HG03520 (cell line): ENCODE measurements around the gene PDK4.
"Not testable (repeated sequence)": the region's sequence is repeated elsewhere in the genome, so short reads cannot be mapped to it uniquely, and the experiment has no call there.

Experiments
- ATAC-seq: cut with Tn5 transposase; IDR thresholded peaks from one replicate; pipeline ENCODE4 v1.9.1; 2021; ENCODE audit warnings: mild to moderate bottlenecking, moderate library complexity; ENCODE audit not compliant: unreplicated experiment

The PDK4 gene

DNA sequence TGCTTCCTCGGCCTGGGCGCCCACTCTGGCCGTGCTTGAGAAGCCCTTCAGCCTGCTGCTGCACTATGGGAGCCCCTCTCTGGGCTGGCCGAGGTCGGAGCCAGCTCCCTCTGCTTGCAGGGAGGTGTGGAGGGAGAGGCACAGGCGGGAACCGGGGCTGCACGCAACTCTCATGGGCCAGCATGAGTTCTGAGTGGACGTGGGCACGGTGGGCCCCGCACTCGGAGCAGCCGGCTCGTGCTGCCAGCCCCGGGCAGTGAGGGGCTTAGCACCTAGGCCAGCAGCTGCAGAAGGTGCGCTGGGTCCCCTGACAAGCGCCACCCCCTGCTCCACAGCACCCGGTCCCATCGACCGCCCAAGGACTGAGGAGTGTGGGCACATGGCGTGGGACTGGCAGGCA, 9.0 kb upstream of the PDK4 start:
- no peak for ATAC-seq

DNA sequence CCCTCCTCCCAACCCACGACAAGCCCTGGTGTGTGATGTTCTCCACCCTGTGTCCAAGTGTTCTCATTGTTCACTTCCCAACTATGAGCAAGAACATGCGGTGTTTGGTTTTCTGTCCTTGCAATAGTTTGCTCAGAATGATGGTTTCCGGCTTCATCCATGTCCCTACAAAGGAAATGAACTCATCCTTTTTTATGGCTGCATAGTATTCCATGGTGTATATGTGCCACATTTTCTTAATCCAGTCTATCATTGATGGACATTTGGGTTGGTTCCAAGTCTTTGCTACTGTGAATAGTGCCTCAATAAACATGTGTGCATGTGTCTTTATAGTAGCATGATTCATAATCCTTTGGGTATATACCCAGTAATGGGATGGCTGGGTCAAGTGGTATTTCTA, 8.5 kb upstream of the PDK4 start:
- ATAC-seq: not testable (repeated sequence)

DNA sequence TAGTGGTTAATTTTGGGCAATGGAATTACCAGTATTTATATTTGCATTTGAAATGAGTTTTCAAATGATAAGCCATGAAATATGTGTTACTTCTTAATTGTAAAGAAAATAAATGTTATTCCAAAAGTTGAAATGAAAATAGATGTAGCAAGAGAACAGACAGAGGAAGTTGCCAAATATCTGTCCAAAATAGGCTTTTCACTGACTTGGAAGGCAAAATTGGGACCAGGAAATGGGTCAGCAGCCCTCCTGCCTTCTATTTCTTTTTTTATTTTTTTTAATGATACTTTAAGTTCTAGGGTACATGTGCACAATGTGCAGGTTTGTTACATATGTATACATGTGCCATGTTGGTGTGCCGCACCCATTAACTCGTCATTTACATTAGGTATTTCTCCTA, 8.1 kb upstream of the PDK4 start:
- ATAC-seq: not testable (repeated sequence)

DNA sequence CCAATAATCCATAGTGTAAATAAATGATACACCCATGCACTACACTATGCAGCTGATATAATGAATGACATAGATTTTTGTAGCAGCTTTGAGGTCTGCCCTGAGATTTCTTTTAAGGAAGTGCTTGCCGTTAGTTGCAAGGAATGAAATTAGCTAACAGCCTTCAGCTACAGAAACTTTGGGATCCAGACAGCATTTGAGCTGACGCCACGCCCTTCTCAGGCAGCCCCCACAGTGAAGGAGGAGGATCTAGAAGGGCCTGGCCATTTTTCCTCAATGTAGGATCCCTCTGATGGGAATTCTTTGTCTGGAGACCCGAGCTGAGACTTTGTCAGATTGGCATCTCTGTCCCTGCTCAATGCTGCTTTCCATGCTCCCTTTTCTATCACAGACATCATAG, 6.1 kb upstream of the PDK4 start:
- ATAC-seq: no peak

DNA sequence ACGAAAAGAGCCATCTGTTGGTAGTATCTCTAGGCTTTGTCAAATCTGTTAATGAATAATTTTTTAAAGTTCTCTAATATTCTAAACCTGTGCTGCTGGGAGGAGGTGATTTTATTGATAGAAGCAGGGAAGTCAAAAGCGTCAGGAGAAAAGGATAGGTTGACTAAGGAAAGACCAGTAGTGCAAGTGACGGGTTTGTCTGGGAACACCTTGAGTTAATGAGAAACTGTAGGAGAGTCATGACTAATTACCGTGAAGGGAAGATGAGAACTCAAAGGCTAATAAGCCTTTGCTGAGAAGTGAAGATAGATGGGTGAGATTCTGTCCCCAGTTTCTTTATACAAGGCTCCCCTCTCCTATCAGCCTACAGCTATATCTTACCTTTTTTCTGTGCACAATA, 5.0 kb upstream of the PDK4 start:
- no peak for ATAC-seq

DNA sequence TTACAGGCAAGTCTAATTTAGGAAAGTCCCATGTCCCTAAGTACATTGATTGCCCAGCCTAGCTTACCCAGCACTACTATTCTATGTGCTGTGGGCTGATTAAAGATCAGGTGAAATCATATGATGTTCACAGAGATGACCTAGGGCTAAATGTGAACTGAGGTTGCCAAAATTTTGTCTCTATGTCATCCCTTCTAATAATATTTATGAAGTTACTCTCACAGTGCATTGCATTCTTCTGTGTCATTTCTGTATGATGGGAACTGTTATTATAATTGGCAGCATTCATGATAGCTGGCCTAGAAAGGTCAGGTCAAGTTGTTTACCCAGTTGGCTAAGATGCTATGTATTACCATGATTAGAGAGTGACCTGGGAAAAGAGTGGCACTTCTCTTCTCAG, 2.8 kb upstream of the PDK4 start:
- ATAC-seq: no peak

DNA sequence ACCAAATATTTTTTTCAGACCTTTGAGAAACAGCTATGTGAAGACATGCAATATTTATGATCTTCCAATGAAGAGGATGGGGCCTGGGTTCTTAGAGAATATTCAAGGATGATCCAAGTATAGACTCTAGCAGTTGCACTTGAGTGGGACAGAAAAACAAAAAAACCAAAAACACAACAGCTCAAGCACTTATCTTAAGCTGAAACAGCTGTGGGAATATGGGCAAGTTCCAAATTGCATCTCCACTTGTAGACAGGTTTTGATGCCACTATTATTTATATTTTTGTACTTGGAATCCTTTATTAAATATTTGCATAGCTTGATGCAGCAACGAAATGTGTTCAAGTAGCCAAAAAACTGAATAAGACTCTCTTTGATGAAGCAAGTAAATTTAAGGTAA, 2.2 kb upstream of the PDK4 start:
- no peak for ATAC-seq

DNA sequence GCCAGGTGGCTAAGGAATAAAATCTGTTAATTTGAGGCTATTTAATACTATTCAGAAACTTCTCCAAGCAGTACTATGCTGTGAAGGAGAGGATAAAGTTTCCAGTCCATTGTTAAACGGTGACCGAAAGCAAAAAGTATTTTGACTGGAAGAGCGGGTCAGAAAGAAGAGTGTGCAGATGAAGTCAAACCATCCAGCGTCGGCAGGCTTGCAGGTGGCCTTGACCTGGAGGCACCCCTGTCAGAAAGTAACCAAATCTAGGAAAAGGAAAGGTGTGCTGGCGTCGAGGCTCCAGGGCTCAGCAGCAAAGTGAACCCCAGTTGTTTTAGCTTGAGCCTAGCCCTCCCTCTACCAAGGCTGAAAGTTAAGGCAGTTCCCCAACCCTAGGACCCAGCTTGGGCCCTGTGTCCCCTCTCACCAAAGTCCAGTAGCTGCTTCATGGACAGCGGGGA, 544 bp downstream of the PDK4 start:
- ATAC-seq: no peak

DNA sequence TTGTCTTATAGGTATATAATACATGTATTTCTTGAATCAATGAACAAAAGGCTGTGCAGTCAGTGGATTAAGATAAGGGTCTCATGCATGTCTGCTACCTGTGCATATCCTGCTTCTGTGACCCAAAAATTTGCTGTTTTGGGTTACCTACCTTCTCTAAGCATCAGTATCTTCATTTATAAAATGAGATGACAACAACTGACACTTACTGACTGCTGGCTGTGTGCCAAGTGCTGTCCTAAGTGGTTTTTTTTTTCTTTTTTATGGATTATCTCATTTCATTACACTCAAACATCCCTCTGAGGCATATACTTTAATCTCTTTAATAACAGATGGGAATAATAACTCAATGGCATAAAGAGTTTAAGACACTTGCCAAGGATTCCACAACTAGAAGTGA, 2.1 kb downstream of the PDK4 start:
- no peak for ATAC-seq

DNA sequence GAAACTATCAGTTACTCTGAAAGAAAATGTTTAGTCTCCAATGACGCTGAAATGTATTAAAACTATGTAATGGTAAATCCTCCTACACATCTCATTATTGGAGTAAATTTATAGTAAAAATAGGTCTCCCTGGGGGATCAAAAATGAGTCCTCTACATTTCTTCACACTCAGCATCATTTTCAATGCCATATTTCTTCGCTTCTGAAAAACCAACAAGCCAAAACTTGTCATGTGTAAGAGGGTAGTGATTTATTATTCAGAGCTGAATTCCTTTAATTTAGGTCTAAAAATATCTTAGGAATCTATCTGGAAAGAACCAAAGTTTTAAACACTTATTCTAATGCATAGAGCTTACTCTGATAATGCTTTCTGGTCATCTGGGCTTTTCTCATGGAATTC, 3.0 kb downstream of the PDK4 start:
- no peak for ATAC-seq

DNA sequence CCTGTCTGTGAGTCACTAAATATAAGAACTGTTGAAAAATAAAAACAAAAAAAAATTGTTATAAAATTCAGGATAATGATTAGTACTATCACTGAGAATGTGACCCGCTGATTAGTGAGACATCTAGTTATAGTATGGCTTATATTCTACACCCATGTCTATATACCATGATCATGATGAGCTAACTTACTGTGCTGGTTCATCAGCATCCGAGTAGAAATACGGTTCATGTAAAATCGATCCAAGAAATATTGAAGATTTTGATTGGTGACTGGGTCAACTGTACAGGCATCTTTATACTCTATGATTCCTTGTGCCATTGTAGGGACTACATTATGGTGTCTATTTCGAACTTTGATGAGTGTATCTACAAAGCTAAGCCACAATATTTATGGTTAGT, 3.7 kb downstream of the PDK4 start:
- no peak for ATAC-seq

DNA sequence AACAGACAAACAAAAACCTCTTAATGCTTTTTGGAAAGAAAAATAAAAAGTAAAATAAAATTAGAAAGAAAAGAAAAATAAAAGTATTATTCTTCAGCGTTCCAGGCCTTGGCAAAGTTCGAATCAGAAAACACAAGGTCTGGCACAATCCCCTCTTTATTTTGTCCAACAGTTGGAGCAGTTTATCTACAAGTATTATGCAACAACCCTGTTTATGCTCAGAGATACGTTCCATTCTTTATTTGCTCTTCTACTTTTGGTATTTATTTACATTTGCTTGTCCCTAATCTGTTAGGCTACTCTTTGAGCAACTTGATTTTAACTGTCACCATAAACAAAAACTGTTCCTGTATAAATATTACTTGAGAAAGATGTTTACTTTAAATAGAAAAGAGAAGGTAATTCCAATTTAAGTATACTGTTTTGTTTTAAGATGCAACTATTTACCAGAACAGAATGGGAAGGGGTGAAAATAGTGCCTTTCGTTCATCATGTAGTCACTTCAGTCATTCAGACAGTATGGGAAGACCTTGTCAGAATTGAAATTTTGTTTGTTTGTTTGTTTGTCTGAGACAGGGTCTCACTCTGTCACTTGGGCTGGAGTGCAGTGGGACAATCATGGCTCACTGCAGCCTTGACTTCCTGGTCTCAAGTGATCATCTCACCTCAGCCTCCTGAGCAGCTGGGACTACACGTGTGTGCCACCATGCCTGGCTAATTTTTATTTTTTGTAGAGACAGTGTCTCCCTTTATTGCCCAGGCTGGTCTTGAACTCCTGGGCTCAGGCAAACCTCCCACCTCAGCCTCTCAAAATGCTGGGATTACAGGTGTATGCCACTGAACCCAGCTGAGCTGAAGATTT, 5.7 kb downstream of the PDK4 start:
- ATAC-seq: no peak

DNA sequence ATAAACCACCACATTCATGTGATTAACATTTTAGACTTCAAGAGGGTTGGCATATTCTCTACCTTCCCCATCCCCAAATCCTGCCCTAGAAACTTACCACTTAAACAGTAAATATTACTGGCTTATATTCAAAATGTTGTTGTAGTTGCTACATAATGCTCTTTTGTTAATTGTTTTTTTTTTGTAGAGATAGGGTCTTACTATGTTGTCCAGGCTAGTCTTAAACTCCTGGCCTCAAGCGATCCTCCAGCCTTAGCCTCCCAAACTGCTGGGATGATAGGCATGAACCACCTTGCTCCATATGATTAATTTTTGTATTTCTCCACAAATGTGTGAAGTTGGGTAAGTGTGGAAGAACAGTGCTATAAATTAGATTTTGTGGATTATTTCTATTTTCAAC, 6.5 kb downstream of the PDK4 start:
- no peak for ATAC-seq

DNA sequence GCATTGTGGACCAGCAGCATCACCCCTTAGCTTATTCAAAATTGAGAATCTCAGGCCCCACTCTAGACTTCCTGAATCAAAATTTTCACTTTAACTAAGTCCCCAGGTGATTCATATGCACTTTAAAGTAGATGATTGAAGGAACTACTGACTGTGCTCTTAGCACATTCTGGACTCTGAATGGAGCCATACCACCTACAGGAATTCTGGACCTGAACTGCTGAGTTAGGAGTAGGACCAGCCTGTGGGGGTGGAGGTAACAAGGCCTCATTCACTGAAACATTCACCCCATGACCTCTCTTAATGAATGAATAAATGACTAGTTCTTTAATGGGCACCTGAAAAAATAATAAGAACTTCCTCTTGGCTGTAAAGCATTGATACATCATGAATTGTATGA, 7.3 kb downstream of the PDK4 start:
- no peak for ATAC-seq

DNA sequence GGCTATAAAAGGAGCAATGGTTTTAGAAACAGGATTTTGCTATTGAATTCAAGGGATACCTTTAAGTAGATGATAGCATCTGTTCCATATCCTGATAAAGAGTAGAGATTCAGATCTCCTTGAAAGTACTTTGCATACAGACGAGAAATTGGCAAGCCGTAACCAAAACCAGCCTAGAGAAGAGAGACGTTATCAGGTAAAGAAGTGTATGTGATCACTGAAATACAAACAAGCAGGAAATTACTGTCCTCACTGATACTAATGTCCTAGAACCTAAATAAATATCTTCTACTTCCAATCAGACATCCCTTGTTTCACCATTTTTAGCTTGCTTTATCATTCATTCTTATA, 9.4 kb downstream of the PDK4 start:
- no peak for ATAC-seq

DNA sequence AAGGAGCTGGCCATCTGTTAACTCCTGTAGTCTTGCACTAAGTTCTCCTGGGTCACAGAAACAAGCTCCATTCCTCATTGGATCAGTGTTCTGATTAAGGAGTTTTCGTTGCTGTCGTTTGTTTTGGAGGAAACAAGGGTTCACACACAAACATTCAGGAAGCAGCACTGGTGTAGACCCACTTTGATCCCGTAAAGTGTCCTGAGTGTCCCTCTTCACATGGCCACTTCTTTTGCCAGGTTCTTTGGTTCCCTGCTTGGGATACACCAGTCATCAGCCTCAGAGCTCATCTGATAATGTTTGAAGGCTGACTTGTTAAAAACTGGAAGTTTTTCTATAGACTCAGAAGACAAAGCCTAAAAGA, 10.9 kb downstream of the PDK4 start:
- ATAC-seq: no peak

DNA sequence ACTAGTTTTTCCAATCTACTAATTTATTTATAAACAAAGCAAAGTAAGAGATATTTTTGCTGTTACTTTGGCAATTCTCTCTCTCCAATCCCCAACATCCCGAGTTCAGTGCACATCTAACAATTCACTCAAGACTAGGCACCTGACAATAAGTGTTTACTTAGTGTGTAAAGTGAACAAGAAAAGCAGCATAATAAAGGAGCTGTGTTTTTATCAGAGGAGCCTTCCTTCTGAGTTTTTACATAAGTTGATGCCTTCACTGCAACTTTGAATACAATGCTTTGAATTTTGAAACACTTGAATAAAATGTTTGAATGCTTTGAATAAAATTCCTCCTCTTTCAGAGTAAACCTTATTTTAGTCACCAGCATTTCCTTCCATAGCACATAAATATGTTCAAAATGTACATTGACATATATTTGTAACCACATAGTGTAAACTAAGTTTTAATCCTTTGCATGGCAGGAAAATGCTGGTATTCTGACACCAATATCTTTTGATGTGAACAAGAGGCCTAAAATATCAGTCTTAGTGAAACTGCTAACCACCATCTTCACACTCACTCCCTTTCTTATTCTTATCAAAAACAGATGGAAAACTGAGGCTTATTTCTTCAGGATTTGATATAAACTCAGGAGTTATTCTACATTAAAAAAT, 11.4 kb downstream of the PDK4 start:
- no peak for ATAC-seq

DNA sequence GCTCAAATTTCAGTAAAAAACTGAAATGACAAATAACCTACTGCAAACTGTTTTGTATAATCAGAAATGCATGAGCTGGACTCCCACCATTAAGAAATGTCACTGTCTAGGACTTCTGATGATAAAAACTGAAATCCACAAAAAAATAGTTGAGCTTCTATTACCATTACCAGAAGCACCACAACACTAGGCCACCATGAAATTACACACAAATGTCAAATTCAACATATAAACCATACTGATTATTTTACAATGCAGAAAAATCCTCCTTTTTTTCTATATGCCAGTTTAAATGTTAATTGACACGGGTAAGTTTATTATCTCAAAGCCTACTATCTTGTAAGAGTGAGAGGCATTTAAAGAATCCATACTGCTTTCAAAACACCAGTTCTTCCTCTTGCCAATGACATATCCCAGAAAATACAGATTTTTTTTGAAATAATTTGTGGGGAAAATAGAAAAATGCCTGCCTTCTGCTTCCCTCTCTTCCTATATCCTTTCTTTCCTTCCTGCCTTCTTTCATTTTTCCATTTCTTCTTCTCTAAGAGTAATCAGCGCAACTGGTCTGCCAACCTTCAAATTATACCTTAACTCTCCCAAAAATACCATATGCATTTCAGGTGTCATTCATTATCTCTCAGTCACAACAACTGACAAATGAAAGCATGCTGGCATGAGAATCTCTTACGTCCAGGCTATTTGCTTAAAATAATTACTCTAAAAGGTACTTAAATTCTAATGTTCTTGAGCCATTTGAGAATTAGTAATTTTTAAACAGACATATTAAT, 12.3 kb downstream of the PDK4 start:
- no peak for ATAC-seq

DNA sequence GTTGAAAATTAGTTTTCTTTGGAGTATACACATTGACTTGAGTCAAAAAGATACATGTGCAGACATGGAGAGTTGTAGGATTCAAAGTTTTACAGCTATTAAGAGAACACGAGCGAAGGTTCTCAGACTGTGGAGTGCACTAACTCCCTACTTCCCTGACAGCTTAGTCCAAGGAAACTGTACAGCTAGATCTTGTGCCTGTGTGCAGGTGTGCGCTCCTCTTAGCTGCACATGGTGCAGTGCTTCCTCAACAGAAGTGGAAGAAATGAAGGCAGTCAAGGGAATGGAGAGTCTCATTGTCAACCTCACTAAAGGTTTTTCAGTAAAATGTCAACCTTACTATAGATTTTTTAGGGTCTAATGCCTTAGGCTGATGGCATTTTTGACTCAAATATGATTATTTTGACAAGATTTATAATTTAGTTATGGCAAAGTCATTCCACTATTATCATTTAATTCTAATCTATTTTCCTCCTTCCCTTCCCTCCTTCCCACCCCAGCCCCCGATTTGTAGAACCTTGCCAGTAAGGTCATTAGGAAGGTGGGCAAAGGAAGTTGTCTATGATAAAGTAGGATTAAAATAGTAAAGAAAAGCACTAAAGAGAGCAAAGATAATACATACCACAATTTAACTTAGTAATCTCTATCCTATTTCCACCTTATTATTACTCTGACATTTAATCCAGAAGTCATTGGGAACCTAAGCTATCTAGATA, 13.6 kb downstream of the PDK4 start:
- ATAC-seq: no peak

DNA sequence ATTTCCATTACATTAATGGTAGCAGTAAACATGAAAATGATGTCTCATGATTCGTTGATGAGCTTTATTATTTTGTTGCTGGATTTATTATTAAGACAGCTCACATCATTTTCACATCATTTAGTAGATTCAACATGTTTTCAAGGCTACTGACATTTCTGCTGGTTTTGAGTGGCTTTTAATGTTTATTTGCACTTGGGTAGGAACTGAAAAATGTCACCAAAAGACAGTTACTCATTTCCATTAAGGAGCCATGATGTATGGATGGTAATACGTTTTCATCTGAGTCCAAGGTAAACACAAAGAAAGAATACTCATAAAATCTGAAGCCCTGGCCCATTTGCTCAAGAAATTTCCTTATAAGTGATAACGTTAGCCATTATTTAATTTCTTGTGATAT, 14.8 kb downstream of the PDK4 start:
- no peak for ATAC-seq

DNA sequence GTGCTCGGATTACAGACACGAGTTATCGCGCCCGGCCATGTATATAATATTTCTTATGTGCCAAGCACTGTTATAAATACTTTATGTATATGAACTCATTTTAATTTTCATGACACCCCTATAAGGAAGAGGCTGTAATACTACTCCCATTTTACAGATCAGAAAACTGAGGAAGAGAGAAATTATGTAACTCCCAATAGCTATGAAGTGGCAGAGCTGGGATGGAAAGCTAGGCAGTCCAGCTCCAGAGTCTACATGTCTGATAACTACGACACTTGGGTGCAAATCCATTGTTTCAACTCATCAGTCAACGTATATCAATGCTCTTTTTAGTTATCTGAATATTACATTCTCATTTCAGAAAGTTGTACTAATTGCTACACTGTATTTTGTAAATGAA, 17.0 kb downstream of the PDK4 start:
- ATAC-seq: no peak
